Measurements from ENCODE around the gene CYP46A1.

DNA sequence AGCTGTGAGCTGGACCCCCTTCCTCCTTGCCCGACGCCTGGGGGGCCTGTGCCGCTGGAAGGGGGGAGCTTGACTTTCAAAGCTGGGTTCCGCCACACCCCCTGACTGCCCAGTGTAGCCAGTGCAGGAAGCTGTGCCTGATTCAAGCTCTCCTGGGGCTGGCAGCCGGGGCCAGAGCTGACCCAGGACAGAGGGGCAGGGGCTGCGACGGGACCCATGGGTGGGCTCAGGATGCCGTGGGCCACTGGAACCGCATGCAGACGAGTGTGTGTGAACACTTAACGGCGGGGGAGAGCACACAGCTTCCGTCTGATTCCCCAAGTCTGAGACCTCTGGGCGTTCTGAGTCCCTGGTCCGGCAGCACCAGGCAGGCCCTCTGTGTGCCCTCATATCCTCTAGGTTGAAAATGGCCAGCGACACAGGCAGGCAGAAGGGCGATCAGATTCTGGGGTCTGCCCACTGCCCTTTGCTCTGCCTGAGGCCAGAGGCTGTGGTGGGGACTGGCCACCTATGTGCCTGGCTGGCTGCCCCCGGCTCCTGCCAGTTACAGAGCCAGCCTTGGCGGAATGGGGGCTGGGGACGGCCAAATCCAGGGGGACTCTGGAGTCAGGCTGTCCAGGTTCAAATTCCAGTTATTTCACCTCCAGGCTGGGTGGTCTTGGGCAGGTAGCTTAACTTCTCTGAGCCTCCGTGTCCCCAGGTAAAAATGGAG is 54.0 kb downstream of the CYP46A1 start:
- TF ChIP-seq MAZ (IDR thresholded peaks at IDR 0.05; ENCODE audit: borderline replicate concordance, low read depth, low read length) = no peak
- TF ChIP-seq CTCF (IDR thresholded peaks at IDR 0.05) = no peak
- TF ChIP-seq BHLHE40 (IDR thresholded peaks at IDR 0.05; ENCODE audit: low read depth, low read length) = no peak
- no peak for TF ChIP-seq CBX2 (IDR thresholded peaks at IDR 0.05; ENCODE audit: borderline replicate concordance, low read depth)
